Activated CD4-positive, CD25-positive, alpha-beta regulatory T cell treated with anti-CD3 and anti-CD28 coated beads, Interleukin-2, amount 50 U/mL, for 72 hours (primary cell): Measurements from ENCODE around the gene CLEC1A.
"Not testable (repeated sequence)": the region's sequence is repeated elsewhere in the genome, so short reads cannot be mapped to it uniquely, and the experiment has no call there.

Experiments
- DNase-seq: peaks from one replicate; pipeline ENCODE4 v3.0.0; 2021

CLEC1A gene

GRCh38 chr12:10033783-10034545 is 64.8 kb downstream of the CLEC1A start:
- no peak for DNase-seq

GRCh38 chr12:10031771-10032175 is 67.0 kb downstream of the CLEC1A start:
- DNase-seq, result no peak

- DNase-seq, result no peak
These were observed 67.5 kb downstream of the CLEC1A start for GRCh38 chr12:10031321-10031720.

GRCh38 chr12:10030446-10030845 is 68.3 kb downstream of the CLEC1A start, which contains the start of gene CLEC9A:
TSS of gene CLEC9A (plus strand) at chr12:10030682. CDS start at chr12:10052688, 22,006 bp downstream.
- no peak for DNase-seq

GRCh38 chr12:10027721-10028120 is 71.1 kb downstream of the CLEC1A start:
- no peak for DNase-seq

GRCh38 chr12:10027311-10027710 is 71.5 kb downstream of the CLEC1A start:
- no peak for DNase-seq

- DNase-seq, result not testable (repeated sequence)
These were observed 72.1 kb downstream of the CLEC1A start for GRCh38 chr12:10026666-10027065.

- DNase-seq, result no peak
These were observed 73.5 kb downstream of the CLEC1A start for GRCh38 chr12:10025236-10025635.

- no peak for DNase-seq
These were observed 77.4 kb downstream of the CLEC1A start for GRCh38 chr12:10021342-10021741.
